Small intestine (tissue), 7 donors: ENCODE data around the gene FITM1. TPM values are rescaled to one million over a fixed set of nuclear protein-coding genes. Genes with fewer than 3 reads are reported as not detected.

Experiments
- DNase-seq, 2 donors: peaks; one replicate each; pipeline versions ENCODE4 v3.0.0 to v3.0.0-alpha.2; 2013
- FAIRE-seq: peaks from 2 replicates; lab custom pipeline; 2012; peaks lifted over from hg19 to GRCh38; lab: Jason Lieb, UNC
- H3K27ac ChIP-seq, 3 donors: one replicate each; pipeline ENCODE4 v1.5.1; 2013; ENCODE audit warnings: low read length in 2 of 3, mild to moderate bottlenecking in 2 of 3, control low read depth in 1 of 3, inconsistent platforms in 1 of 3, low read depth in 1 of 3, moderate library complexity in 1 of 3
- H3K27me3 ChIP-seq, 3 donors: one replicate each; pipeline ENCODE4 v1.6.1; 2013; ENCODE audit warnings: low read length in 3 of 3, inconsistent platforms in 1 of 3; ENCODE audit not compliant: control insufficient read depth in 3 of 3, insufficient read depth in 3 of 3
- H3K36me3 ChIP-seq, 3 donors: one replicate each; pipeline ENCODE4 v1.6.1; 2013; ENCODE audit warnings: low read length in 3 of 3, inconsistent platforms in 1 of 3, low read depth in 1 of 3, mild to moderate bottlenecking in 1 of 3, moderate library complexity in 1 of 3; ENCODE audit not compliant: control insufficient read depth in 3 of 3, insufficient read depth in 2 of 3
- H3K4me1 ChIP-seq, 3 donors: one replicate each; pipeline ENCODE4 v1.6.1; 2013; ENCODE audit warnings: low read length in 2 of 3, inconsistent platforms in 1 of 3, low read depth in 1 of 3, mild to moderate bottlenecking in 1 of 3, moderate library complexity in 1 of 3; ENCODE audit not compliant: control insufficient read depth in 3 of 3, insufficient read depth in 2 of 3
- H3K4me3 ChIP-seq, 3 donors: one replicate each; pipeline ENCODE4 v1.5.1; 2013; ENCODE audit warnings: low read length in 3 of 3, control low read depth in 1 of 3, inconsistent platforms in 1 of 3, low read depth in 1 of 3, mild to moderate bottlenecking in 1 of 3, moderate library complexity in 1 of 3
- H3K9me3 ChIP-seq, 2 donors: one replicate each; pipeline ENCODE4 v1.6.1; 2013; ENCODE audit warnings: low read depth in 1 of 2, low read length in 1 of 2; ENCODE audit not compliant: control insufficient read depth in 2 of 2, insufficient read depth in 1 of 2
- WGBS, 3 donors: extraction: QIAGEN DNeasy Blood & Tissue Kit; methylation state at CpG; one replicate each; pipeline ENCODE4 v1.1.7; 2013; 5-methylcytosine and 5-hydroxymethylcytosine counted together
- polyA plus RNA-seq, 4 donors: library from polyadenylated mRNA; stranded (reverse) in 3 of 4; unstranded in 1 of 4; fragments of 200-250 nt in 3 of 4; fragments of 120-200 nt in 1 of 4; gene quantifications; one replicate each; pipeline versions ENCODE4 v1.2.1 to v1.2.3, GENCODE V29; 2013
- donor health status: healthy with polysubstance abuse.
- donor health status: control.
- donor health status: control.
- donor health status: Bipolar disorder and iron deficiency.
- donor health status: healthy.

The FITM1 gene
- polyA plus RNA-seq, 4 donors: 2.4 to 5.8 (median 4.1) TPM

- Histone ChIP-seq H3K27me3 (no peaks in the 10 kb centered on the region), H3K9me3 (no peaks in the 10 kb centered on the region), H3K36me3 (peaks cover 3 to 51% (median 8%) of the 10 kb centered on the region in 3 donors), H3K4me1 (peaks cover 0 to 14% (median 13%) of the 10 kb centered on the region in 3 donors), H3K4me3 (no peak overlapping the region), H3K27ac (no peak overlapping the region)
- FAIRE-seq (no peak), DNase-seq (no peak)
- WGBS, 3 donors: 83 to 91% (median 83%) methylated on average over 6 of the region's 6 CpGs
Measured at GRCh38 chr14:24117179-24117578, 13.3 kb upstream of the FITM1 start.

- H3K27me3 ChIP-seq: no peaks in the 10 kb centered on the region
- FAIRE-seq: no peak
- WGBS, 3 donors: 96 to 99% (median 96%) methylated on average over 6 of the region's 6 CpGs
- H3K36me3 ChIP-seq: peaks cover 3 to 73% (median 18%) of the 10 kb centered on the region in 3 donors
- DNase-seq: no peak
- H3K4me1 ChIP-seq: peaks cover 0 to 13% (median 9%) of the 10 kb centered on the region in 3 donors
- H3K27ac ChIP-seq: no peak overlapping the region
- H3K9me3 ChIP-seq: no peaks in the 10 kb centered on the region
- H3K4me3 ChIP-seq: no peak overlapping the region
Measured at GRCh38 chr14:24119691-24120090, 10.8 kb upstream of the FITM1 start.

GRCh38 chr14:24121210-24121609 is 9.2 kb upstream of the FITM1 start:
- H3K9me3 ChIP-seq: no peaks in the 10 kb centered on the region
- DNase-seq (no peak), FAIRE-seq (no peak)
- H3K36me3 ChIP-seq: peaks cover 3 to 75% (median 18%) of the 10 kb centered on the region in 3 donors
- H3K4me3 ChIP-seq: no peak overlapping the region
- peaks cover 0 to 9% (median 6%) of the 10 kb centered on the region in 3 donors for H3K4me1 ChIP-seq
- 94 to 97% (median 97%) methylated on average over 8 of the region's 8 CpGs for WGBS, 3 donors
- no peaks in the 10 kb centered on the region for H3K27me3 ChIP-seq
- H3K27ac ChIP-seq: no peak overlapping the region

DNA sequence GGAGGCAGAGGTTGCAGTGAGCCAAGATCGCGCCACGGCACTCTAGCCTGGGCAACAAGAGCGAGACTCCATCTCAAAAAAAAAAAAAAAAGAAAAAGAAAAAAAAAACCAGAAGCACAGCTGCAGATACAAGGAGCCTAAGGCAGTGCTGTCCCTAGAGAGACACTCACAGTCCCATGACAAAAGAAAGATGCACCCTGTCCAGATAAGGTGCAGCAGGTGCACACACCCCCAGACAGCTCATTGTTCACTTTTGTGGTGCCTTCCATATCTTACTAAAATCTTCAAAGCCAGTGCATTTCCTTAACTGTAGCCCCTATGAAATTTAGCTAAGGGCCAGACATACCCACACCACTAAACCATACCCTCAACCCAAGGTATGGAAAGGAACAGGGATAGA is 8.0 kb upstream of the FITM1 start:
- Histone ChIP-seq H3K27ac (no peak overlapping the region), H3K27me3 (no peaks in the 10 kb centered on the region), H3K36me3 (peaks cover 3 to 69% (median 18%) of the 10 kb centered on the region in 3 donors), H3K4me1 (peaks cover 0 to 5% (median 0%) of the 10 kb centered on the region in 3 donors), H3K9me3 (no peaks in the 10 kb centered on the region), H3K4me3 (no peak overlapping the region)
- DNase-seq (no peak), FAIRE-seq (no peak)
- 91 to 100% (median 98%) methylated on average over 4 of the region's 4 CpGs for WGBS, 3 donors

- peaks cover 3 to 66% (median 18%) of the 10 kb centered on the region in 3 donors for H3K36me3 ChIP-seq
- H3K27me3 ChIP-seq: no peaks in the 10 kb centered on the region
- WGBS, 3 donors: 95% methylated on average over 8 of the region's 8 CpGs
- no peak overlapping the region for H3K27ac ChIP-seq
- no peak for FAIRE-seq
- H3K4me1 ChIP-seq: peaks cover 0 to under 1% (median 0%) of the 10 kb centered on the region in 3 donors
- no peak for DNase-seq
- H3K9me3 ChIP-seq: no peaks in the 10 kb centered on the region
- H3K4me3 ChIP-seq: no peak overlapping the region
Measured at GRCh38 chr14:24122898-24123297, 7.6 kb upstream of the FITM1 start.

DNA sequence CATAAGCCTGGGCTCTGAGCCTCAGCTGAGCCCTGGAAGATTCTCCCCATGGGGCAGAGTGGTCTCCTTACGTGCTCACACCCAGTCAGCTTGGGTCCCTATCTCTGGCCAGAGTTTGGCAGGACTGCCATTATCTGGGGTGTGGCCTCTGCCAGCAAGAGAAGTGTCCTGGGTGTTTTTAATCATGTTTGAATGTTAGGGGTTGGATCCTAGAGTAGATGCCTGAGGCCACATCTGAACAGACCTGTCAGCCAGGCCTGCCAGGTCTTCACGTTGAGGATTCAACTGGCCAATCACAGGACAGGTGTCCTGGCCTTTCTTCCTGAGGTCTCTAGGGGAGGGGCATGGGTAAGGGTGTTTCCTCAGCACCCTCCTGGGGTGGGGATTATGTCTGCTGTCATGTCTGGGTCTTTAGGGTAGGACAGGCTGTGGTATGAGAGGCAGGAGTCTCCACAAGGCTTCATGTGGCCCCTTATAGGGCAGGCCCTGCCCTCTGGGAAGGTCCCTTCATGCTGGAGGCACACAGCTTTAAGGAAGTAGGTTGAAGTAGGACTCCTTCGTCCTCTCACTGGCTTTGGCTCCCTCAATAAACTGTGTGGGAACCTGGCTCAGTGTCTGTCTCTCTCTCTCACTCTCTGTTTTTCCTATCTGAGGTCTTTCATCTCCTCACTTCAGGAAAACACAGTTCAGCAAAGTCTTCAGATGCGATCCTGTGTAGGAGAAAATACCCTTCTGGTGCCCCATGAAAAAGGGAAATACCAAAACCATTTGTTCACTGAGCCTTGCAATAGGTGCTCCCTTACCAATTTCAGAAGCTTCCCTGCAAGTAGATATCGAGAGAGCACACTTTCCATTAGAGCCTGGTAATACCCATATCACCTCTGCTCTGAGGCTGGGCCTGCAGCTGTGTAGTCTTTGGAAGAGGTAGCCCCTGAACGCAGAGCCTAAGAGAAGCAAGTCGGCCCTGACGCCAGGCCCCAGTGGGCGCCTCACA is 6.7 kb upstream of the FITM1 start:
- no peaks in the 10 kb centered on the region for H3K27me3 ChIP-seq
- peaks cover 3 to 57% (median 15%) of the 10 kb centered on the region in 3 donors for H3K36me3 ChIP-seq
- DNase-seq: no peak
- FAIRE-seq: no peak
- H3K4me1 ChIP-seq: no peaks in the 10 kb centered on the region
- no peaks in the 10 kb centered on the region for H3K9me3 ChIP-seq
- H3K4me3 ChIP-seq: no peak overlapping the region
- H3K27ac ChIP-seq: no peak overlapping the region
- 85 to 87% (median 86%) methylated on average over 9 of the region's 9 CpGs for WGBS, 3 donors

DNA sequence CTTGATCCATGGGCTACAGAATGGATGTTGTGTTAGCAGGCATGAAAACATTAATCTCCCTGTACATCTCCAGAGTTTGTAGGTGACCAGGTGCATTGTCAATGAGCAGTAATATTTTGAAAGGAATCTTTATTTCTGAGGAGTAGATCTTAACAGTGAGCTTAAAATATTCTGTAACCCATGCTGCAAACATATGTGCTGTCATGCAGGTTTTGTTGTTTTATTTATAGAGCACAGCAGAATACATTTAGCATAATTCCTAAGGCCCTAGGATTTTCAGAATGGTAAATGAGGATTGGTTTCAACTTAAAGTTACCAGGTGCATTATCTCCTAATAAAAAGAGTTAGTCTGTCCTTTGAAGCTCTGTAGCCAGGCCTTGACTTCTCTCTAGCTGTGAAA is 3.5 kb upstream of the FITM1 start:
- no peaks in the 10 kb centered on the region for H3K27me3 ChIP-seq
- FAIRE-seq: no peak

GRCh38 chr14:24127673-24128072 is 2.8 kb upstream of the FITM1 start:
- Histone ChIP-seq H3K27ac (no peak overlapping the region), H3K4me3 (no peak overlapping the region), H3K27me3 (no peaks in the 10 kb centered on the region), H3K9me3 (no peaks in the 10 kb centered on the region), H3K4me1 (peaks cover 0 to 5% (median 0%) of the 10 kb centered on the region in 3 donors), H3K36me3 (peaks cover 0 to 36% (median 7%) of the 10 kb centered on the region in 3 donors)
- DNase-seq (no peak), FAIRE-seq (no peak)
- 87 to 97% (median 88%) methylated on average over 2 of the region's 2 CpGs for WGBS, 3 donors

More for the DNA sequence above, 3.5 kb upstream of the FITM1 start:
- peaks cover 0 to 36% (median 9%) of the 10 kb centered on the region in 3 donors for H3K36me3 ChIP-seq
- DNase-seq: no peak
- H3K27ac ChIP-seq: no peak overlapping the region
- peaks cover 0 to 5% (median 0%) of the 10 kb centered on the region in 3 donors for H3K4me1 ChIP-seq
- no peak overlapping the region for H3K4me3 ChIP-seq
- no peaks in the 10 kb centered on the region for H3K9me3 ChIP-seq
